Measurements from ENCODE around the gene CBLB.

Gene CBLB

DNA sequence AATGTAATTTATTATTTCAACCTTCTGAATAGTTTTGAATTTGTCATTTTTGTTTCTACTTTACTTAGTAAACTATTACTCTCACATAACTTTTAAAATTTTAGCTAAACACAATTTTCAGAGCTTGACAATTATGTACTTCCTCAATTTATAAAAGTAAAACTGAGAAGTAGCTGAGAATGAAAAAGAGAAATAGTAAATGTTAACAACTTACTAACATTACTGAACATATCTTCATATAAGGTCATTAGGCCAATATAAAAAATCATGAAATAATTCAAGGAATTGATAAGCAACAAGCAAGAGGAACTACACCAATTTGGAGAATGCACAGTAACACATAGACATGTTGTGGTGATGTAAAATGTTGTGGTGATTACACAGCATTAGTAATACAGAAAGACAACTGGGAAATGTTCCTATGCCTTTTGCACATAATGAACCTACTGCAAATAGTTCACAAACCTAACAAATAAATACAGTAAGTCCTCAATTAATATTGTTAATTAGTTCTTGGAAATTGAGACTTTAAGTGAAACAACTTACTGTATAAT is 137.9 kb downstream of the CBLB start:
- TF ChIP-seq POLR2AphosphoS5 (IDR thresholded peaks at IDR 0.05; ENCODE audit: low read depth, low read length) (no peak), FOXP2 (optimal IDR thresholded peaks at IDR 0.05; ENCODE audit: borderline replicate concordance, extremely low read depth, extremely low read length, insufficient read depth) (no peak), TAF1 (IDR thresholded peaks at IDR 0.05; ENCODE audit: borderline replicate concordance, insufficient read depth, low read length) (no peak), SIN3A (IDR thresholded peaks at IDR 0.05; ENCODE audit: borderline replicate concordance, insufficient read depth, low read length) (no peak)
- TF ChIP-seq, protein P1, sequence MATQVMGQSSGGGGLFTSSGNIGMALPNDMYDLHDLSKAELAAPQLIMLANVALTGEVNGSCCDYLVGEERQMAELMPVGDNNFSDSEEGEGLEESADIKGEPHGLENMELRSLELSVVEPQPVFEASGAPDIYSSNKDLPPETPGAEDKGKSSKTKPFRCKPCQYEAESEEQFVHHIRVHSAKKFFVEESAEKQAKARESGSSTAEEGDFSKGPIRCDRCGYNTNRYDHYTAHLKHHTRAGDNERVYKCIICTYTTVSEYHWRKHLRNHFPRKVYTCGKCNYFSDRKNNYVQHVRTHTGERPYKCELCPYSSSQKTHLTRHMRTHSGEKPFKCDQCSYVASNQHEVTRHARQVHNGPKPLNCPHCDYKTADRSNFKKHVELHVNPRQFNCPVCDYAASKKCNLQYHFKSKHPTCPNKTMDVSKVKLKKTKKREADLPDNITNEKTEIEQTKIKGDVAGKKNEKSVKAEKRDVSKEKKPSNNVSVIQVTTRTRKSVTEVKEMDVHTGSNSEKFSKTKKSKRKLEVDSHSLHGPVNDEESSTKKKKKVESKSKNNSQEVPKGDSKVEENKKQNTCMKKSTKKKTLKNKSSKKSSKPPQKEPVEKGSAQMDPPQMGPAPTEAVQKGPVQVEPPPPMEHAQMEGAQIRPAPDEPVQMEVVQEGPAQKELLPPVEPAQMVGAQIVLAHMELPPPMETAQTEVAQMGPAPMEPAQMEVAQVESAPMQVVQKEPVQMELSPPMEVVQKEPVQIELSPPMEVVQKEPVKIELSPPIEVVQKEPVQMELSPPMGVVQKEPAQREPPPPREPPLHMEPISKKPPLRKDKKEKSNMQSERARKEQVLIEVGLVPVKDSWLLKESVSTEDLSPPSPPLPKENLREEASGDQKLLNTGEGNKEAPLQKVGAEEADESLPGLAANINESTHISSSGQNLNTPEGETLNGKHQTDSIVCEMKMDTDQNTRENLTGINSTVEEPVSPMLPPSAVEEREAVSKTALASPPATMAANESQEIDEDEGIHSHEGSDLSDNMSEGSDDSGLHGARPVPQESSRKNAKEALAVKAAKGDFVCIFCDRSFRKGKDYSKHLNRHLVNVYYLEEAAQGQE (IDR thresholded peaks at IDR 0.05; ENCODE audit: insufficient read depth in 1 of 2, low read depth in 2 of 2, low read length in 2 of 2): no peak

DNA sequence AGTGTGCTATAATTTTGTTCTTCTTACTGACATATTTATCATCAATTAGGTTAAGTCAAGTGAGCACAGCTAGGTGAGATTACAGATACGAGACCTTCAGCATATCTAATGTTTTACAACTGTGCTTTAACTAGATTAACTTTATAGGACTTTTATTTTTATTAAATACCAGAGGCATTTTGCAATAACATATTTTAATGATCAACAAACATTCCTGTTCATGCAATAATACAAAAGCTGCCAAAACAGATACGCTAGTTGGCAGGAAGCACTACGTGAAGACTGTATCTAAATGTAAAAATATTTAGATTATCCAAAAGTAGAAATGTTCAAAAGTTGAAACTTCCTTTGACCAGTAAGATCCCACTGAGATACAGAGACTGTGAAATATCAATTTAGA is 139.1 kb downstream of the CBLB start:
- no peak for TF ChIP-seq TAF1 (IDR thresholded peaks at IDR 0.05; ENCODE audit: borderline replicate concordance, insufficient read depth, low read length)
- no peak for TF ChIP-seq FOXP2 (optimal IDR thresholded peaks at IDR 0.05; ENCODE audit: borderline replicate concordance, extremely low read depth, extremely low read length, insufficient read depth)
- TF ChIP-seq POLR2AphosphoS5 (IDR thresholded peaks at IDR 0.05; ENCODE audit: low read depth, low read length): no peak
- TF ChIP-seq, protein P1 (IDR thresholded peaks at IDR 0.05; ENCODE audit: insufficient read depth in 1 of 2, low read depth in 2 of 2, low read length in 2 of 2): no peak
- TF ChIP-seq SIN3A (IDR thresholded peaks at IDR 0.05; ENCODE audit: borderline replicate concordance, insufficient read depth, low read length): no peak

DNA sequence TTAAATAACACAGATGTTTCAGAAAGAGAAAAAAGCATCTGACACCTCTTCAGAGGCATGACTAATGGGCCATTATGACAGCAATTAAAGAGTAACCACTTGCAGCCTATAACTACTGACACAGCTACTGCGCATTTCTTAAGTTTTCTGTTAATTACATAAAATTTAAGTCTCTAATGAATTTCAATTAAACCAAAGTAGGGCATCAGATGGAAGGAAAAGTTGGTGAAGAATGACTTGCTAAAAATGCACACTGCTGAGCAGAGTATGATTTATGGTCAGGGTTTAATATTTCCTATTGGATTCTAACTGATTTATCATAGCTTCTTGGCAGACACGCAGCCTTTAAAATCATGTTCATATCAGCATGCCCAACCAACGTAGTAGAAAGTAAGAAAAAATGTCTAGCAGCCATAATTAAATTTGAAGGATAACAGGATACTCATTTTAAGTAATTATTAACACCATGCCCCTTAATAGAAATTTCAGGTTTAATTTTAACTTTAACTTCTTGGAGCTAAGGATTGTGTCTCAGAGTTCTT is 140.0 kb downstream of the CBLB start:
- TF ChIP-seq FOXP2 (optimal IDR thresholded peaks at IDR 0.05; ENCODE audit: borderline replicate concordance, extremely low read depth, extremely low read length, insufficient read depth): no peak
- TF ChIP-seq TAF1 (IDR thresholded peaks at IDR 0.05; ENCODE audit: borderline replicate concordance, insufficient read depth, low read length): no peak
- TF ChIP-seq POLR2AphosphoS5 (IDR thresholded peaks at IDR 0.05; ENCODE audit: low read depth, low read length): no peak
- TF ChIP-seq, protein P1 (IDR thresholded peaks at IDR 0.05; ENCODE audit: insufficient read depth in 1 of 2, low read depth in 2 of 2, low read length in 2 of 2): no peak
- no peak for TF ChIP-seq SIN3A (IDR thresholded peaks at IDR 0.05; ENCODE audit: borderline replicate concordance, insufficient read depth, low read length)

DNA sequence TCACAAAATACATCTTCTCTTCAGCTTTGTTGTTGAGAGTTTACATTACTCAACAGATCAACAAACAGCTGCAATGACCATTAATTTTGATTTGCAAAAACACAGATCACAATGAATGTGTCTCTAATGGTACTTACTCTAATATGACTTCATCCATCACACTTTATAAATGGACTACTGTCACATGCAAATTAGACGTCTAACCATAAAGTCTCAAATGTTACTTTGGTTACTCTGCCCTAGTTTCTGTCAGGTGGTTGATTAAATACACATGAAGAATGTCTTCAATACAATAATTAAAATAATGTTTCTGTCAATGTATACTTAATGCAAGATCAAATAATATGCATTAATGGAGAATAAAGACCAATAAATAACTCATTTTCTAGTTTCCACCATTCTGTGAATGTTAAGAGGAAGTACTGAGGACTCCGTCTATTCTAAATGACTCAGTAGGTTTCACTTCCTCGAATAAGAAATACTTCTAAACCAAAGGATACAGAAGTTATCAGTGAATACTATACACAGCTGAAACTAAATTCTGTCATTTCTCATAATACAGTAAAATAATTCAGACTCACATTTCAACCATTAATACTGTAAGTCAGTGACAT is 145.8 kb downstream of the CBLB start:
- TF ChIP-seq SIN3A (IDR thresholded peaks at IDR 0.05; ENCODE audit: borderline replicate concordance, insufficient read depth, low read length) (no peak), FOXP2 (optimal IDR thresholded peaks at IDR 0.05; ENCODE audit: borderline replicate concordance, extremely low read depth, extremely low read length, insufficient read depth) (no peak), TAF1 (IDR thresholded peaks at IDR 0.05; ENCODE audit: borderline replicate concordance, insufficient read depth, low read length) (no peak), POLR2AphosphoS5 (IDR thresholded peaks at IDR 0.05; ENCODE audit: low read depth, low read length) (no peak)
- TF ChIP-seq, protein P1 (IDR thresholded peaks at IDR 0.05; ENCODE audit: insufficient read depth in 1 of 2, low read depth in 2 of 2, low read length in 2 of 2): no peak
